ENCODE results near the gene KRTAP5-11.
"Not testable (repeated sequence)": the region's sequence is repeated elsewhere in the genome, so short reads cannot be mapped to it uniquely, and the experiment has no call there.

The KRTAP5-11 gene

GRCh38 chr11:71582309-71582895, at the start of gene KRTAP5-11:
Gene KRTAP5-11, minus strand, starts transcription at chr11:71582875. Its CDS starts 38 bp downstream, at chr11:71582837.
- Histone ChIP-seq H3K27me3 (ENCODE audit: control insufficient read depth, insufficient read depth, low read length) (no peaks in the 10 kb centered on the region), H3K9ac (ENCODE audit: low read length) (no peak within 1 kb of the TSS), H3K9me3 (ENCODE audit: control insufficient read depth, low read length) (no peaks in the 10 kb centered on the region), H3K36me3 (ENCODE audit: control insufficient read depth, insufficient read depth, low read length) (no peaks in the 10 kb centered on the region), H3K4me1 (ENCODE audit: control insufficient read depth, insufficient read depth, low read length) (no peaks in the 10 kb centered on the region), H3K4me3 (ENCODE audit: low read length) (no peak within 1 kb of the TSS)

- H3K9me3 ChIP-seq (ENCODE audit: control insufficient read depth, low read length); H3K4me3 ChIP-seq (ENCODE audit: low read length); H3K27me3 ChIP-seq (ENCODE audit: control insufficient read depth, insufficient read depth, low read length); H3K36me3 ChIP-seq (ENCODE audit: control insufficient read depth, insufficient read depth, low read length); H3K9ac ChIP-seq (ENCODE audit: low read length); H3K4me1 ChIP-seq (ENCODE audit: control insufficient read depth, insufficient read depth, low read length): not testable (repeated sequence)
These were observed 48.9 kb upstream of the KRTAP5-11 start for GRCh38 chr11:71631551-71631950.

- not testable (repeated sequence) for H3K4me1 ChIP-seq (ENCODE audit: control insufficient read depth, insufficient read depth, low read length); H3K4me3 ChIP-seq (ENCODE audit: low read length); H3K9ac ChIP-seq (ENCODE audit: low read length); H3K9me3 ChIP-seq (ENCODE audit: control insufficient read depth, low read length); H3K27me3 ChIP-seq (ENCODE audit: control insufficient read depth, insufficient read depth, low read length); H3K36me3 ChIP-seq (ENCODE audit: control insufficient read depth, insufficient read depth, low read length)
These were observed 47.4 kb upstream of the KRTAP5-11 start for GRCh38 chr11:71630071-71630470.

- H3K4me3 ChIP-seq (ENCODE audit: low read length); H3K36me3 ChIP-seq (ENCODE audit: control insufficient read depth, insufficient read depth, low read length); H3K9me3 ChIP-seq (ENCODE audit: control insufficient read depth, low read length); H3K4me1 ChIP-seq (ENCODE audit: control insufficient read depth, insufficient read depth, low read length); H3K9ac ChIP-seq (ENCODE audit: low read length); H3K27me3 ChIP-seq (ENCODE audit: control insufficient read depth, insufficient read depth, low read length): not testable (repeated sequence)
These were observed 46.3 kb upstream of the KRTAP5-11 start for GRCh38 chr11:71628943-71629342.

- H3K9ac ChIP-seq (ENCODE audit: low read length); H3K4me3 ChIP-seq (ENCODE audit: low read length); H3K36me3 ChIP-seq (ENCODE audit: control insufficient read depth, insufficient read depth, low read length); H3K27me3 ChIP-seq (ENCODE audit: control insufficient read depth, insufficient read depth, low read length); H3K9me3 ChIP-seq (ENCODE audit: control insufficient read depth, low read length); H3K4me1 ChIP-seq (ENCODE audit: control insufficient read depth, insufficient read depth, low read length): not testable (repeated sequence)
These were observed 40.6 kb upstream of the KRTAP5-11 start for GRCh38 chr11:71623226-71623625.

GRCh38 chr11:71622561-71622960, 39.9 kb upstream of the KRTAP5-11 start:
- H3K4me1 ChIP-seq (ENCODE audit: control insufficient read depth, insufficient read depth, low read length); H3K36me3 ChIP-seq (ENCODE audit: control insufficient read depth, insufficient read depth, low read length); H3K4me3 ChIP-seq (ENCODE audit: low read length); H3K9ac ChIP-seq (ENCODE audit: low read length); H3K9me3 ChIP-seq (ENCODE audit: control insufficient read depth, low read length); H3K27me3 ChIP-seq (ENCODE audit: control insufficient read depth, insufficient read depth, low read length): not testable (repeated sequence)

- H3K4me3 ChIP-seq (ENCODE audit: low read length); H3K9me3 ChIP-seq (ENCODE audit: control insufficient read depth, low read length); H3K36me3 ChIP-seq (ENCODE audit: control insufficient read depth, insufficient read depth, low read length); H3K27me3 ChIP-seq (ENCODE audit: control insufficient read depth, insufficient read depth, low read length); H3K9ac ChIP-seq (ENCODE audit: low read length): not testable (repeated sequence)
- peaks cover 11% of the 10 kb centered on the region for H3K4me1 ChIP-seq (ENCODE audit: control insufficient read depth, insufficient read depth, low read length)
These were observed 32.3 kb upstream of the KRTAP5-11 start for GRCh38 chr11:71615003-71615402.

GRCh38 chr11:71614366-71614917, 31.8 kb upstream of the KRTAP5-11 start:
- peaks cover 11% of the 10 kb centered on the region for H3K4me1 ChIP-seq (ENCODE audit: control insufficient read depth, insufficient read depth, low read length)
- H3K4me3 ChIP-seq (ENCODE audit: low read length); H3K9ac ChIP-seq (ENCODE audit: low read length); H3K27me3 ChIP-seq (ENCODE audit: control insufficient read depth, insufficient read depth, low read length); H3K36me3 ChIP-seq (ENCODE audit: control insufficient read depth, insufficient read depth, low read length); H3K9me3 ChIP-seq (ENCODE audit: control insufficient read depth, low read length): not testable (repeated sequence)

- not testable (repeated sequence) for H3K9me3 ChIP-seq (ENCODE audit: control insufficient read depth, low read length); H3K36me3 ChIP-seq (ENCODE audit: control insufficient read depth, insufficient read depth, low read length); H3K9ac ChIP-seq (ENCODE audit: low read length); H3K27me3 ChIP-seq (ENCODE audit: control insufficient read depth, insufficient read depth, low read length); H3K4me3 ChIP-seq (ENCODE audit: low read length)
- H3K4me1 ChIP-seq (ENCODE audit: control insufficient read depth, insufficient read depth, low read length) = peaks cover 11% of the 10 kb centered on the region
These were observed 31.3 kb upstream of the KRTAP5-11 start for GRCh38 chr11:71613931-71614330.

- H3K9me3 ChIP-seq (ENCODE audit: control insufficient read depth, low read length) = not testable (repeated sequence)
These were observed 28.7 kb upstream of the KRTAP5-11 start for GRCh38 chr11:71611218-71611910.

GRCh38 chr11:71608272-71608671, 25.6 kb upstream of the KRTAP5-11 start:
- H3K27me3 ChIP-seq (ENCODE audit: control insufficient read depth, insufficient read depth, low read length); H3K9me3 ChIP-seq (ENCODE audit: control insufficient read depth, low read length); H3K36me3 ChIP-seq (ENCODE audit: control insufficient read depth, insufficient read depth, low read length); H3K4me1 ChIP-seq (ENCODE audit: control insufficient read depth, insufficient read depth, low read length); H3K4me3 ChIP-seq (ENCODE audit: low read length); H3K9ac ChIP-seq (ENCODE audit: low read length): not testable (repeated sequence)

More at GRCh38 chr11:71611218-71611910, 28.7 kb upstream of the KRTAP5-11 start:
- H3K4me3 ChIP-seq (ENCODE audit: low read length); H3K36me3 ChIP-seq (ENCODE audit: control insufficient read depth, insufficient read depth, low read length); H3K9ac ChIP-seq (ENCODE audit: low read length); H3K27me3 ChIP-seq (ENCODE audit: control insufficient read depth, insufficient read depth, low read length): not testable (repeated sequence)
- peaks cover 11% of the 10 kb centered on the region for H3K4me1 ChIP-seq (ENCODE audit: control insufficient read depth, insufficient read depth, low read length)

- H3K9me3 ChIP-seq (ENCODE audit: control insufficient read depth, low read length); H3K4me1 ChIP-seq (ENCODE audit: control insufficient read depth, insufficient read depth, low read length); H3K9ac ChIP-seq (ENCODE audit: low read length); H3K4me3 ChIP-seq (ENCODE audit: low read length); H3K27me3 ChIP-seq (ENCODE audit: control insufficient read depth, insufficient read depth, low read length); H3K36me3 ChIP-seq (ENCODE audit: control insufficient read depth, insufficient read depth, low read length): not testable (repeated sequence)
These were observed 25.0 kb upstream of the KRTAP5-11 start for GRCh38 chr11:71607520-71608216.
